Endothelial cell (in vitro differentiated cells): ENCODE measurements around the gene CBFA2T3. TPM values are rescaled to one million over a fixed set of nuclear protein-coding genes. Genes with fewer than 3 reads are reported as not detected.

Source experiments
- DNase-seq: peaks from one replicate; pipeline ENCODE4 v3.0.0; 2021; ENCODE audit warnings: low spot score
- H3K27ac Mint-ChIP-seq: one replicate; pipeline ENCODE4 v1.8.0; 2021; ENCODE audit warnings: mixed read lengths, inconsistent platforms; ENCODE audit not compliant: unreplicated experiment
- H3K27me3 Mint-ChIP-seq: one replicate; pipeline ENCODE4 v1.8.0; 2021; ENCODE audit warnings: mild to moderate bottlenecking, moderate library complexity, mixed read lengths, inconsistent platforms; ENCODE audit not compliant: unreplicated experiment
- H3K36me3 Mint-ChIP-seq: one replicate; pipeline ENCODE4 v1.8.0; 2021; ENCODE audit warnings: mild to moderate bottlenecking, low read depth, mixed read lengths, inconsistent platforms; ENCODE audit not compliant: unreplicated experiment
- H3K4me1 Mint-ChIP-seq: one replicate; pipeline ENCODE4 v1.8.0; 2021; ENCODE audit warnings: mild to moderate bottlenecking, mixed read lengths, inconsistent platforms; ENCODE audit not compliant: unreplicated experiment
- H3K4me3 Mint-ChIP-seq: one replicate; pipeline ENCODE4 v1.8.0; 2021; ENCODE audit warnings: mild to moderate bottlenecking, mixed read lengths, inconsistent platforms; ENCODE audit not compliant: unreplicated experiment
- H3K9me3 Mint-ChIP-seq: one replicate; pipeline ENCODE4 v1.8.0; 2021; ENCODE audit warnings: mixed read lengths, inconsistent platforms; ENCODE audit not compliant: unreplicated experiment
- total RNA-seq: library from RNA; stranded (reverse); fragmentation: NEBNext Ultra II Directional; extraction: Animal tissue kit (Norgen Biotek cat#: 25700); gene quantifications from one replicate; pipeline ENCODE4 v1.2.1, GENCODE V29; 2021; ENCODE audit not compliant: unreplicated experiment
- TF ChIP-seq, protein P1 (sequence below): fragments of 200-600 bp; sonication (generic); IDR thresholded peaks from one replicate; pipeline ENCODE4 v1.5.0; 2021; ENCODE audit warnings: antibody characterized with exemption; ENCODE audit not compliant: unreplicated experiment

The CBFA2T3 gene
- total RNA-seq, 1 donor from 2014 or later: 1.6 TPM

GRCh38 chr16:88866151-88866920 lies 110.7 kb downstream of the CBFA2T3 start, which contains the start of gene PABPN1L:
PABPN1L (minus strand) TSS chr16:88866660; CDS start chr16:88866606, 54 bp downstream.
- no peak within 1 kb of the TSS for H3K27ac Mint-ChIP-seq
- H3K9me3 Mint-ChIP-seq: no peaks in the 10 kb centered on the region
- H3K4me1 Mint-ChIP-seq: no peaks in the 10 kb centered on the region
- TF ChIP-seq, protein P1, sequence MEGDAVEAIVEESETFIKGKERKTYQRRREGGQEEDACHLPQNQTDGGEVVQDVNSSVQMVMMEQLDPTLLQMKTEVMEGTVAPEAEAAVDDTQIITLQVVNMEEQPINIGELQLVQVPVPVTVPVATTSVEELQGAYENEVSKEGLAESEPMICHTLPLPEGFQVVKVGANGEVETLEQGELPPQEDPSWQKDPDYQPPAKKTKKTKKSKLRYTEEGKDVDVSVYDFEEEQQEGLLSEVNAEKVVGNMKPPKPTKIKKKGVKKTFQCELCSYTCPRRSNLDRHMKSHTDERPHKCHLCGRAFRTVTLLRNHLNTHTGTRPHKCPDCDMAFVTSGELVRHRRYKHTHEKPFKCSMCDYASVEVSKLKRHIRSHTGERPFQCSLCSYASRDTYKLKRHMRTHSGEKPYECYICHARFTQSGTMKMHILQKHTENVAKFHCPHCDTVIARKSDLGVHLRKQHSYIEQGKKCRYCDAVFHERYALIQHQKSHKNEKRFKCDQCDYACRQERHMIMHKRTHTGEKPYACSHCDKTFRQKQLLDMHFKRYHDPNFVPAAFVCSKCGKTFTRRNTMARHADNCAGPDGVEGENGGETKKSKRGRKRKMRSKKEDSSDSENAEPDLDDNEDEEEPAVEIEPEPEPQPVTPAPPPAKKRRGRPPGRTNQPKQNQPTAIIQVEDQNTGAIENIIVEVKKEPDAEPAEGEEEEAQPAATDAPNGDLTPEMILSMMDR: no peak
- H3K4me3 Mint-ChIP-seq: no peak within 1 kb of the TSS
- no peak for DNase-seq
- peaks cover 4% of the 10 kb centered on the region for H3K27me3 Mint-ChIP-seq
- no peaks in the 10 kb centered on the region for H3K36me3 Mint-ChIP-seq

- Mint-ChIP-seq H3K9me3 (no peaks in the 10 kb centered on the region), H3K36me3 (peaks cover 5% of the 10 kb centered on the region), H3K4me1 (no peaks in the 10 kb centered on the region), H3K27ac (no peak overlapping the region), H3K27me3 (peaks cover 4% of the 10 kb centered on the region), H3K4me3 (no peak overlapping the region)
- TF ChIP-seq, protein P1: no peak
- DNase-seq: no peak
Measured at GRCh38 chr16:88865742-88866141, 111.3 kb downstream of the CBFA2T3 start.

- DNase-seq: no peak
- Mint-ChIP-seq H3K27ac (no peak overlapping the region), H3K4me1 (no peaks in the 10 kb centered on the region)
Measured at GRCh38 chr16:88865310-88865709, 111.7 kb downstream of the CBFA2T3 start.

GRCh38 chr16:88864521-88864920 lies 112.5 kb downstream of the CBFA2T3 start:
- H3K36me3 Mint-ChIP-seq: peaks cover 5% of the 10 kb centered on the region
- H3K27me3 Mint-ChIP-seq: peaks cover 6% of the 10 kb centered on the region
- H3K4me3 Mint-ChIP-seq: no peak overlapping the region
- no peaks in the 10 kb centered on the region for H3K9me3 Mint-ChIP-seq
- no peaks in the 10 kb centered on the region for H3K4me1 Mint-ChIP-seq
- TF ChIP-seq, protein P1: no peak
- H3K27ac Mint-ChIP-seq: no peak overlapping the region
- no peak for DNase-seq

More at GRCh38 chr16:88865310-88865709, 111.7 kb downstream of the CBFA2T3 start:
- Mint-ChIP-seq H3K9me3 (no peaks in the 10 kb centered on the region), H3K36me3 (peaks cover 5% of the 10 kb centered on the region), H3K27me3 (peaks cover 6% of the 10 kb centered on the region), H3K4me3 (no peak overlapping the region)
- TF ChIP-seq, protein P1: no peak

- Mint-ChIP-seq H3K4me1 (no peaks in the 10 kb centered on the region), H3K9me3 (no peaks in the 10 kb centered on the region), H3K4me3 (no peak overlapping the region), H3K27ac (no peak overlapping the region), H3K36me3 (peaks cover 5% of the 10 kb centered on the region), H3K27me3 (peaks cover 6% of the 10 kb centered on the region)
- TF ChIP-seq, protein P1: no peak
- DNase-seq: no peak
Measured at GRCh38 chr16:88864099-88864498, 112.9 kb downstream of the CBFA2T3 start.
